T-cell (primary cell): ENCODE results near the gene DNAJB1. TPM values are rescaled to one million over a fixed set of nuclear protein-coding genes. Genes with fewer than 3 reads are reported as not detected.
A peak's percentile ranks its signal among the peaks of the same experiment; 100 is the strongest.

ENCODE experiments used
- ATAC-seq, 4 experiments: fragments of 200-7000 bp in 3 of 4; fragments of 150-1000 bp in 1 of 4; cut with Tn5 transposase; replicated peaks in 1 of 4; 1 replicate in 3 of 4; 2 replicates in 1 of 4; pipeline ENCODE4 v1.10.0; 2021; ENCODE audit warnings: moderate library complexity in 3 of 4, mild to moderate bottlenecking in 2 of 4, moderate number of reproducible peaks in 1 of 4
- CTCF ChIA-PET, 2 donors: fragments of 300-600 bp; sonication (Branson Sonifier 250); formaldehyde crosslinking; loops; one replicate each; lab custom pipeline; 2022; ENCODE audit warnings: antibody characterized with exemption in 2 of 2; lab: Charles Lee
- POLR2A ChIA-PET, 2 donors: fragments of 300-600 bp; sonication (Branson Sonifier 250); formaldehyde crosslinking; loops; one replicate each; lab custom pipeline; 2022; ENCODE audit warnings: antibody characterized with exemption in 2 of 2; lab: Charles Lee
- DNase-seq, 35 experiments: peaks; one replicate each; pipeline versions ENCODE4 v3.0.0 to v3.0.0-alpha.2; 2013 to 2023
- H3K27ac ChIP-seq: one replicate; pipeline ENCODE4 v1.5.1; 2013; ENCODE audit warnings: low read length
- H3K27me3 ChIP-seq, 2 experiments: replicated peaks in 1 of 2; 1 replicate in 1 of 2; 2 replicates in 1 of 2; pipeline versions ENCODE4 v1.6.1 to v1.7.0; 2013; ENCODE audit warnings: low read length in 1 of 2, mixed read lengths in 1 of 2; ENCODE audit not compliant: control insufficient read depth in 2 of 2, insufficient read depth in 2 of 2; ENCODE audit errors: extremely low read depth in 1 of 2
- H3K36me3 ChIP-seq, 2 donors: 1 replicate in 1 of 2; 2 replicates in 1 of 2; pipeline versions ENCODE4 v1.6.1 to v1.7.0; 2013; ENCODE audit warnings: low read length in 1 of 2; ENCODE audit not compliant: control insufficient read depth in 2 of 2, insufficient read depth in 1 of 2; ENCODE audit errors: extremely low read depth in 1 of 2
- H3K4me1 ChIP-seq, 2 experiments: 1 replicate in 1 of 2; 2 replicates in 1 of 2; pipeline versions ENCODE4 v1.6.1 to v1.7.0; 2013; ENCODE audit warnings: low read length in 2 of 2, mixed read lengths in 1 of 2; ENCODE audit not compliant: insufficient read depth in 2 of 2, control insufficient read depth in 1 of 2; ENCODE audit errors: extremely low read depth in 1 of 2
- H3K4me3 ChIP-seq, 2 donors: 1 replicate in 1 of 2; 2 replicates in 1 of 2; pipeline versions ENCODE4 v1.5.1 to v1.7.0; 2013; ENCODE audit warnings: mild to moderate bottlenecking in 2 of 2, low read length in 1 of 2, moderate library complexity in 1 of 2; ENCODE audit not compliant: control insufficient read depth in 1 of 2; ENCODE audit errors: extremely low read depth in 1 of 2
- H3K9me3 ChIP-seq: 2 replicates; pipeline ENCODE4 v1.7.0; 2013
- H3K27ac Mint-ChIP-seq, 2 donors: one replicate each; pipeline ENCODE4 v1.8.0; 2020 to 2021; ENCODE audit warnings: mild to moderate bottlenecking in 2 of 2, mixed read lengths in 2 of 2
- H3K27me3 Mint-ChIP-seq, 2 donors: one replicate each; pipeline ENCODE4 v1.8.0; 2021 to 2022; ENCODE audit warnings: mixed read lengths in 2 of 2
- H3K36me3 Mint-ChIP-seq: one replicate; pipeline ENCODE4 v1.8.0; 2021; ENCODE audit warnings: mixed read lengths
- H3K4me1 Mint-ChIP-seq, 3 donors: one replicate each; pipeline ENCODE4 v1.8.0; 2020 to 2022; ENCODE audit warnings: mixed read lengths in 3 of 3, mild to moderate bottlenecking in 1 of 3
- H3K4me3 Mint-ChIP-seq, 3 donors: one replicate each; pipeline ENCODE4 v1.8.0; 2020 to 2022; ENCODE audit warnings: mild to moderate bottlenecking in 3 of 3, mixed read lengths in 3 of 3, moderate library complexity in 3 of 3
- H3K9me3 Mint-ChIP-seq, 3 donors: one replicate each; pipeline ENCODE4 v1.8.0; 2020 to 2022; ENCODE audit warnings: mixed read lengths in 3 of 3
- WGBS: methylation state at CpG from one replicate; pipeline ENCODE4 v1.1.5; 2013; ENCODE audit warnings: missing lambda C conversion rate; ENCODE audit not compliant: insufficient coverage; 5-methylcytosine and 5-hydroxymethylcytosine counted together
- total RNA-seq, 35 experiments: library from RNA in 6 of 35; stranded (reverse) in 6 of 35; fragments of 120-200 nt in 1 of 35; gene quantifications; one replicate each; pipeline versions ENCODE4 v1.2.1 to v1.2.4 and lab custom pipeline; 2013 to 2026

The DNAJB1 gene
- total RNA-seq, 5 donors from 2014 or later (not counting 1 experiment from before 2014, with no cell fraction given) = 158 to 575 (median 165) TPM

- Histone ChIP-seq H3K27ac (no peak overlapping the region), H3K36me3 (peaks cover 0 to 4% of the 10 kb centered on the region in 2 donors), H3K4me1 (peaks cover 0 to 20% of the 10 kb centered on the region in 2 experiments), H3K4me3 (no peak overlapping the region), H3K27me3 (peaks cover 0 to 4% of the 10 kb centered on the region in 2 experiments), H3K9me3 (no peaks in the 10 kb centered on the region)
- WGBS = 95% methylated on average over 5 of the region's 6 CpGs
- no peak overlapping the region for H3K27ac Mint-ChIP-seq
- H3K4me3 Mint-ChIP-seq = peak overlapping the region; percentile 68 to 84 (median 81)
- H3K27me3 Mint-ChIP-seq = no peaks in the 10 kb centered on the region
- DNase-seq (no peak), ATAC-seq (no peak)
- H3K9me3 Mint-ChIP-seq = no peaks in the 10 kb centered on the region
- ChIA-PET CTCF (interaction anchor here (0.6 to 1.7 kb wide), 11 partner anchors 8 to 641 kb away, joined by 3 to 9 read pairs (median 4); partner anchors contain the start of gene ASF1B (in 1 of the 2)), POLR2A (interaction anchor here in 1 of 2 donors (0.5 kb wide), 1 partner anchor 35 kb away, joined by 4 read pairs; no protein-coding TSS in a partner anchor)
- H3K4me1 Mint-ChIP-seq = peaks cover 21 to 32% (median 23%) of the 10 kb centered on the region in 3 donors
- peaks cover 6% of the 10 kb centered on the region for H3K36me3 Mint-ChIP-seq
Observed at GRCh38 chr19:14497228-14497921, 20.8 kb downstream of the DNAJB1 start.

- Histone ChIP-seq H3K4me1 (peaks cover 0 to 20% of the 10 kb centered on the region in 2 experiments), H3K4me3 (no peak overlapping the region), H3K27me3 (peaks cover 0 to 4% of the 10 kb centered on the region in 2 experiments), H3K36me3 (peaks cover 0 to 4% of the 10 kb centered on the region in 2 donors), H3K27ac (no peak overlapping the region), H3K9me3 (no peaks in the 10 kb centered on the region)
- peaks cover 6% of the 10 kb centered on the region for H3K36me3 Mint-ChIP-seq
- no peaks in the 10 kb centered on the region for H3K9me3 Mint-ChIP-seq
- ChIA-PET CTCF (interaction anchor here in 1 of 2 donors (0.6 to 1.7 kb wide), 7 partner anchors 9 to 360 kb away, joined by 3 to 5 read pairs (median 4); partner anchors contain the start of gene ASF1B), POLR2A (interaction anchor here in 1 of 2 donors (0.5 to 2.2 kb wide), 4 partner anchors 10 to 135 kb away, joined by 3 to 11 read pairs (median 4); no protein-coding TSS in a partner anchor)
- 85% methylated on average over 6 of the region's 7 CpGs for WGBS
- H3K27ac Mint-ChIP-seq = peak overlapping the region; percentile 46 to 81
- ATAC-seq = no peak
- DNase-seq = no peak
- peak overlapping the region; percentile 68 to 84 (median 81) for H3K4me3 Mint-ChIP-seq
- no peaks in the 10 kb centered on the region for H3K27me3 Mint-ChIP-seq
- H3K4me1 Mint-ChIP-seq = peaks cover 21 to 30% (median 23%) of the 10 kb centered on the region in 3 donors
Observed at GRCh38 chr19:14496834-14497227, 21.4 kb downstream of the DNAJB1 start.

GRCh38 chr19:14496029-14496833 lies 22.0 kb downstream of the DNAJB1 start, which contains the start of gene GIPC1:
TSS of gene GIPC1 (minus strand) at chr19:14496127. CDS start at chr19:14482976, 13,151 bp downstream.
- Histone ChIP-seq H3K4me3 (peak within 1 kb of the TSS; percentile 42 to 87), H3K27ac (peak within 1 kb of the TSS; percentile 73), H3K36me3 (peaks cover 0 to 4% of the 10 kb centered on the region in 2 donors), H3K4me1 (peaks cover 0 to 20% of the 10 kb centered on the region in 2 experiments), H3K27me3 (peaks cover 0 to 4% of the 10 kb centered on the region in 2 experiments), H3K9me3 (no peaks in the 10 kb centered on the region)
- DNase-seq (peak; percentile 56 to 88 (median 73)), ATAC-seq (peak; percentile 88 to 90 (median 89))
- Mint-ChIP-seq H3K27me3 (no peaks in the 10 kb centered on the region), H3K4me3 (peak within 1 kb of the TSS; percentile 81 to 88 (median 81)), H3K27ac (peak within 1 kb of the TSS; percentile 89 to 90), H3K9me3 (no peaks in the 10 kb centered on the region), H3K36me3 (peaks cover 10% of the 10 kb centered on the region), H3K4me1 (peaks cover 21 to 30% (median 23%) of the 10 kb centered on the region in 3 donors)
- 2% methylated on average over 57 of the region's 71 CpGs for WGBS
- ChIA-PET POLR2A (interaction anchor here in 1 of 2 donors (0.5 to 2.2 kb wide), 4 partner anchors 10 to 134 kb away, joined by 3 to 11 read pairs (median 3); partner anchors contain the start of gene DNAJB1), CTCF (interaction anchor here in 1 of 2 donors (0.6 to 1.7 kb wide), 8 partner anchors 9 to 360 kb away, joined by 3 to 8 read pairs (median 4); partner anchors contain the start of gene ASF1B)

- Histone ChIP-seq H3K27ac (peak overlapping the region; percentile 60), H3K27me3 (peaks cover 0 to 4% of the 10 kb centered on the region in 2 experiments), H3K36me3 (peaks cover 0 to 4% of the 10 kb centered on the region in 2 donors), H3K9me3 (no peaks in the 10 kb centered on the region), H3K4me3 (peak overlapping the region; percentile 42 to 66), H3K4me1 (peaks cover 0 to 20% of the 10 kb centered on the region in 2 experiments)
- ChIA-PET CTCF (interaction anchor here (0.5 to 1.6 kb wide), 3 partner anchors 10 to 250 kb away, joined by 4 to 8 read pairs (median 4); no protein-coding TSS in a partner anchor), POLR2A (interaction anchor here in 1 of 2 donors (0.7 to 2.2 kb wide), 4 partner anchors 11 to 23 kb away, joined by 3 to 11 read pairs (median 3); partner anchors contain the start of gene DNAJB1)
- H3K4me3 Mint-ChIP-seq = peak overlapping the region; percentile 81 to 88 (median 81)
- DNase-seq (no peak), ATAC-seq (no peak)
- no peaks in the 10 kb centered on the region for H3K27me3 Mint-ChIP-seq
- H3K4me1 Mint-ChIP-seq = peaks cover 21 to 30% (median 23%) of the 10 kb centered on the region in 3 donors
- peak overlapping the region; percentile 89 to 90 for H3K27ac Mint-ChIP-seq
- peaks cover 10% of the 10 kb centered on the region for H3K36me3 Mint-ChIP-seq
- no peaks in the 10 kb centered on the region for H3K9me3 Mint-ChIP-seq
- WGBS = under 1% methylated on average over 19 of the region's 28 CpGs
Observed at GRCh38 chr19:14495672-14496028, 22.5 kb downstream of the DNAJB1 start.

- peak overlapping the region; percentile 60 for H3K27ac ChIP-seq
- H3K36me3 ChIP-seq = peaks cover 0 to 4% of the 10 kb centered on the region in 2 donors
- peak overlapping the region; percentile 89 to 90 for H3K27ac Mint-ChIP-seq
- WGBS = 38% methylated on average over 10 of the region's 14 CpGs
- H3K4me1 Mint-ChIP-seq = peaks cover 21 to 30% (median 23%) of the 10 kb centered on the region in 3 donors
- H3K4me1 ChIP-seq = peaks cover 0 to 20% of the 10 kb centered on the region in 2 experiments
- peaks cover 0 to 4% of the 10 kb centered on the region in 2 experiments for H3K27me3 ChIP-seq
- peaks cover 10% of the 10 kb centered on the region for H3K36me3 Mint-ChIP-seq
- POLR2A ChIA-PET = interaction anchor here (0.6 to 2.2 kb wide), 5 partner anchors 12 to 37 kb away, joined by 3 to 11 read pairs (median 3); partner anchors contain the start of gene DNAJB1 (in 1 of the 2)
- H3K4me3 ChIP-seq = peak overlapping the region; percentile 42 to 66
- CTCF ChIA-PET = interaction anchor here (0.5 to 1.6 kb wide), 3 partner anchors 10 to 250 kb away, joined by 4 to 8 read pairs (median 4); no protein-coding TSS in a partner anchor
- H3K9me3 ChIP-seq = no peaks in the 10 kb centered on the region
- ATAC-seq (peak in 2 of 4 experiments; percentile 13 to 15), DNase-seq (peak in 1 of 35 experiments; percentile 39)
- no peaks in the 10 kb centered on the region for H3K27me3 Mint-ChIP-seq
- no peaks in the 10 kb centered on the region for H3K9me3 Mint-ChIP-seq
- H3K4me3 Mint-ChIP-seq = peak overlapping the region; percentile 81 to 88 (median 81)
Observed at GRCh38 chr19:14494910-14495671, 23.1 kb downstream of the DNAJB1 start.
